ENCODE measurements around the gene NRK. TPM values are rescaled to one million over a fixed set of nuclear protein-coding genes. Genes with fewer than 3 reads are reported as not detected.

Gene NRK
- total and polyA plus RNA-seq, 9 of the 15 experiments (the other 6 are each of a cell fraction or from before 2014, with no cell fraction given): 0.07 TPM; not detected in 8

DNA sequence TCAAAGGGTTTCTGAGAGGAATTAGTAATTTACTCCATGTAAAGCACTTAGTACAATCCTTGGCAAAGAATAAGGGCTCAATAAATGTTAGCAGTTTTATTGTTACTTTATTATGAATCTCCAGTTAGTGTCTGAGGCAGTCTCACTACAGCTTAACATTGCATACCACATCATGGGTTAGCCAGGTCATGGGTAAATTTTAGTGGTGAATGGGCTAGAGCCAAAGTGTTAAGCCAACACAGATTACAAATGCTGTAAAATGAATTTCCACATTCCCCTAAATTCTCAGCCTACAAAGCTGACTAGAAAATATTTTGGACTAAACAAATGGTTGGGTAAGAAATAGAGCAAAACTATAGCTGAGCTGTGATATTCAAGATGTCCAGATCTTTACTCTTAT, 72.4 kb downstream of the NRK start (continued):
- TF ChIP-seq, protein P1, sequence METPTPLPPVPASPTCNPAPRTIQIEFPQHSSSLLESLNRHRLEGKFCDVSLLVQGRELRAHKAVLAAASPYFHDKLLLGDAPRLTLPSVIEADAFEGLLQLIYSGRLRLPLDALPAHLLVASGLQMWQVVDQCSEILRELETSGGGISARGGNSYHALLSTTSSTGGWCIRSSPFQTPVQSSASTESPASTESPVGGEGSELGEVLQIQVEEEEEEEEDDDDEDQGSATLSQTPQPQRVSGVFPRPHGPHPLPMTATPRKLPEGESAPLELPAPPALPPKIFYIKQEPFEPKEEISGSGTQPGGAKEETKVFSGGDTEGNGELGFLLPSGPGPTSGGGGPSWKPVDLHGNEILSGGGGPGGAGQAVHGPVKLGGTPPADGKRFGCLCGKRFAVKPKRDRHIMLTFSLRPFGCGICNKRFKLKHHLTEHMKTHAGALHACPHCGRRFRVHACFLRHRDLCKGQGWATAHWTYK (CRISPR knock-in tag; IDR thresholded peaks at IDR 0.05): no peak
- TF ChIP-seq, protein P2, sequence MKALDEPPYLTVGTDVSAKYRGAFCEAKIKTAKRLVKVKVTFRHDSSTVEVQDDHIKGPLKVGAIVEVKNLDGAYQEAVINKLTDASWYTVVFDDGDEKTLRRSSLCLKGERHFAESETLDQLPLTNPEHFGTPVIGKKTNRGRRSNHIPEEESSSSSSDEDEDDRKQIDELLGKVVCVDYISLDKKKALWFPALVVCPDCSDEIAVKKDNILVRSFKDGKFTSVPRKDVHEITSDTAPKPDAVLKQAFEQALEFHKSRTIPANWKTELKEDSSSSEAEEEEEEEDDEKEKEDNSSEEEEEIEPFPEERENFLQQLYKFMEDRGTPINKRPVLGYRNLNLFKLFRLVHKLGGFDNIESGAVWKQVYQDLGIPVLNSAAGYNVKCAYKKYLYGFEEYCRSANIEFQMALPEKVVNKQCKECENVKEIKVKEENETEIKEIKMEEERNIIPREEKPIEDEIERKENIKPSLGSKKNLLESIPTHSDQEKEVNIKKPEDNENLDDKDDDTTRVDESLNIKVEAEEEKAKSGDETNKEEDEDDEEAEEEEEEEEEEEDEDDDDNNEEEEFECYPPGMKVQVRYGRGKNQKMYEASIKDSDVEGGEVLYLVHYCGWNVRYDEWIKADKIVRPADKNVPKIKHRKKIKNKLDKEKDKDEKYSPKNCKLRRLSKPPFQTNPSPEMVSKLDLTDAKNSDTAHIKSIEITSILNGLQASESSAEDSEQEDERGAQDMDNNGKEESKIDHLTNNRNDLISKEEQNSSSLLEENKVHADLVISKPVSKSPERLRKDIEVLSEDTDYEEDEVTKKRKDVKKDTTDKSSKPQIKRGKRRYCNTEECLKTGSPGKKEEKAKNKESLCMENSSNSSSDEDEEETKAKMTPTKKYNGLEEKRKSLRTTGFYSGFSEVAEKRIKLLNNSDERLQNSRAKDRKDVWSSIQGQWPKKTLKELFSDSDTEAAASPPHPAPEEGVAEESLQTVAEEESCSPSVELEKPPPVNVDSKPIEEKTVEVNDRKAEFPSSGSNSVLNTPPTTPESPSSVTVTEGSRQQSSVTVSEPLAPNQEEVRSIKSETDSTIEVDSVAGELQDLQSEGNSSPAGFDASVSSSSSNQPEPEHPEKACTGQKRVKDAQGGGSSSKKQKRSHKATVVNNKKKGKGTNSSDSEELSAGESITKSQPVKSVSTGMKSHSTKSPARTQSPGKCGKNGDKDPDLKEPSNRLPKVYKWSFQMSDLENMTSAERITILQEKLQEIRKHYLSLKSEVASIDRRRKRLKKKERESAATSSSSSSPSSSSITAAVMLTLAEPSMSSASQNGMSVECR (CRISPR knock-in tag; IDR thresholded peaks at IDR 0.05): no peak
- TF ChIP-seq SMARCA5 (IDR thresholded peaks at IDR 0.05) (no peak), ELF2 (CRISPR knock-in tag; IDR thresholded peaks at IDR 0.05) (no peak), GTF2E2 (tag; IDR thresholded peaks at IDR 0.05) (no peak), RBM17 (IDR thresholded peaks at IDR 0.05; ENCODE audit: borderline replicate concordance, low read depth, low read length) (no peak), TBP (optimal IDR thresholded peaks at IDR 0.05; ENCODE audit: low read depth, low read length) (no peak)

Measured in K562 (cell line).